ENCODE results near the gene IQCN.

The IQCN gene

GRCh38 chr19:18309525-18310064, 35.3 kb upstream of the IQCN start:
- DNase-seq (ENCODE audit: low read depth) = no peak
- no peak for TF ChIP-seq CTCF (conservative IDR thresholded peaks at IDR 0.05; ENCODE audit: low read depth, low read length)
- no peak overlapping the region for H3K4me3 ChIP-seq (ENCODE audit: low read depth, low read length)

GRCh38 chr19:18308948-18309325, 34.7 kb upstream of the IQCN start:
- DNase-seq (ENCODE audit: low read depth) = no peak
- no peak overlapping the region for H3K4me3 ChIP-seq (ENCODE audit: low read depth, low read length)
- TF ChIP-seq CTCF (conservative IDR thresholded peaks at IDR 0.05; ENCODE audit: low read depth, low read length) = no peak

GRCh38 chr19:18308051-18308947, 34.0 kb upstream of the IQCN start:
- no peak overlapping the region for H3K4me3 ChIP-seq (ENCODE audit: low read depth, low read length)
- TF ChIP-seq CTCF (conservative IDR thresholded peaks at IDR 0.05; ENCODE audit: low read depth, low read length) = no peak
- no peak for DNase-seq (ENCODE audit: low read depth)

- no peak for TF ChIP-seq CTCF (conservative IDR thresholded peaks at IDR 0.05; ENCODE audit: low read depth, low read length)
Observed at GRCh38 chr19:18307271-18307681, 33.0 kb upstream of the IQCN start.

GRCh38 chr19:18306888-18307260, 32.6 kb upstream of the IQCN start:
- H3K4me3 ChIP-seq (ENCODE audit: low read depth, low read length) = no peak overlapping the region
- peak; percentile 44 for DNase-seq (ENCODE audit: low read depth)
- no peak for TF ChIP-seq CTCF (conservative IDR thresholded peaks at IDR 0.05; ENCODE audit: low read depth, low read length)

More at GRCh38 chr19:18307271-18307681, 33.0 kb upstream of the IQCN start:
- no peak overlapping the region for H3K4me3 ChIP-seq (ENCODE audit: low read depth, low read length)
- no peak for DNase-seq (ENCODE audit: low read depth)

- H3K4me3 ChIP-seq (ENCODE audit: low read depth, low read length) = no peak overlapping the region
- no peak for DNase-seq (ENCODE audit: low read depth)
- no peak for TF ChIP-seq CTCF (conservative IDR thresholded peaks at IDR 0.05; ENCODE audit: low read depth, low read length)
Observed at GRCh38 chr19:18306209-18306887, 32.1 kb upstream of the IQCN start.
